HG02763 (cell line): Measurements from ENCODE around the gene ST3GAL3.

Source experiments
- ATAC-seq: cut with Tn5 transposase; IDR thresholded peaks from one replicate; pipeline ENCODE4 v1.9.1; 2021; ENCODE audit warnings: mild to moderate bottlenecking, moderate library complexity; ENCODE audit not compliant: unreplicated experiment

The ST3GAL3 gene

DNA sequence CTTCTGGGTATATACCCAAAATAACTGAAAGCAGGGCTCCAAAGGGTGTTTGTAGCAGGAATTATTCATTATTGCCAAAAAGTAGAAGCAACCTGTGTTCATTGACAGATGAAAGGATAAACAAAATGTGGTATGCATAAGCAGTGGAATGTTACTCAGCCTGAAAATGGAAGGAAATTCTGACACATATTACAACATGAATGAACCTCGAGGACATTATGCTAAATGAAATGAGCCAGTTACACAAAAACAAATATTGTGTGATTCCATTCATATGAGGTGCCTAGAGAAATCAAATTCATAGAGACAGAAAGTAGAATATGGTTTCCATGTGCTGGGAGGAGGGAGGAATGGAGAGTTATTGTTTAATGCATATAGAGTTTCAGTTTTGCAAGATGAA lies 140.0 kb downstream of the ST3GAL3 start:
- ATAC-seq = no peak

DNA sequence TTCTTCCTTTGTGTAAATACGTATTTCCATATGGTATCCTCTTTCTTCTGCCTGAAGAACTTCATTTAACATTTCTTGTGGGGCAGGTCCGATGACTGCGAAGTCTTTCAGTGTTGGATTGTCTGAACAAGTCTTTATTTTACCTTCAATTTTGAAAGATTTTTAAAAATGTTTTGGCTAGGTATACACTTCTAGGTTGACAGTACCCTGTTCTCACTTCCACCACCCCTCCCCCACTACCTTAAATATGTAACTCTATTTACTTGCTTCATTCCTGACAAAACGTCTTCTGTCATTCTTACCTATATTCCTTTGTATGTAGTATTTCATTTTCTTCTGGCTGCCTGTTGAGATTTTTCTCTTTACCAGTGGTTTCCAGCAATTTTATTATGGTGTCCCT lies 140.5 kb downstream of the ST3GAL3 start:
- no peak for ATAC-seq

DNA sequence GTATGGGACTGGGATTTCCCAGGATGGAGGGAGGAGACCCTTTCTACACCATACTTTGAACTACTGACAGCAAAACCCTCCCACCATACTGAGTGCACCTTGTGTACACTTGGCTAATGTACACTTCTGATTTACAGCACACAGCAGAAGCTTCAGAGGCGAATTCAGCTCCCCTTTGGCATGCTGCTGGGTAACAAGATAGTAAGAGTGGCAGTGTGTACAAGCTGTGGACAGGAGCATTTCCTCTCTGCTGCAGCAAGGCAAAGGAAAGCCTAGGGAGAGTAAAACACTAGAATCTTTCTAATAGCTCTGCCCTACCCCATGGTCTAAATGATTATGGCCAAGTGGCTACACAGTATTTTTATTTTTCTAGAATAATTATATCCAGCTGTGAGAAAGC lies 142.3 kb downstream of the ST3GAL3 start:
- no peak for ATAC-seq

DNA sequence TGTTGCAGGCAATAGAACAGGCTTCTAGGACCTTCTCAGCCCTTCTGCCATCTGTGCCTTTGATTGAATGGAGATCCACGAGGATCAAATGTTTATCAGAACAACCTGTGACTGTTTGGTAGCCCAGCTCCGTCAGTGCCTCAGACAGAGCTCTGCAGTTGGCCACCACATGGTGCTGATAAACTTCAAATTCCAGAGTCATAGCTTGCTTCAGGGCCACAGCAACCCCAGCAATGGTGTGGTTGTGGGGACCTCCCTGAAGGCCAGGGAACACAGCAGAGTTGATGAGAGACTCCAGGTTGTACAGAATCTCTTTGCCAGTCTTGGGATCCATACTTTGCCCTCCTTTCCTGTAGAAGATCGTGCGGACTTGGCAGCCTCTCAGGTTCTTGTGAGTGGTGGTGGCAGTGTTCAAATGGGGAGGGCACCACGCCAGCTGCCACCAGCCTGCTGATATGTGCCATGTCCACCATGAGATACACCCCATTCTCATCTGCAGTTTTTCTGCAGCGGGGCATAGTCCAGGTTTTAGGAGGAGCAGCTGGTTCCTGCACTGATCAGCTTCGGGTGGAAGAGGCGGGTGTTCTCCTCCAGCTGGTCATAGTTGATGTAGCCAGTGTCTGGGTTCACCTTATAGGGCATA lies 143.4 kb downstream of the ST3GAL3 start:
- no peak for ATAC-seq

DNA sequence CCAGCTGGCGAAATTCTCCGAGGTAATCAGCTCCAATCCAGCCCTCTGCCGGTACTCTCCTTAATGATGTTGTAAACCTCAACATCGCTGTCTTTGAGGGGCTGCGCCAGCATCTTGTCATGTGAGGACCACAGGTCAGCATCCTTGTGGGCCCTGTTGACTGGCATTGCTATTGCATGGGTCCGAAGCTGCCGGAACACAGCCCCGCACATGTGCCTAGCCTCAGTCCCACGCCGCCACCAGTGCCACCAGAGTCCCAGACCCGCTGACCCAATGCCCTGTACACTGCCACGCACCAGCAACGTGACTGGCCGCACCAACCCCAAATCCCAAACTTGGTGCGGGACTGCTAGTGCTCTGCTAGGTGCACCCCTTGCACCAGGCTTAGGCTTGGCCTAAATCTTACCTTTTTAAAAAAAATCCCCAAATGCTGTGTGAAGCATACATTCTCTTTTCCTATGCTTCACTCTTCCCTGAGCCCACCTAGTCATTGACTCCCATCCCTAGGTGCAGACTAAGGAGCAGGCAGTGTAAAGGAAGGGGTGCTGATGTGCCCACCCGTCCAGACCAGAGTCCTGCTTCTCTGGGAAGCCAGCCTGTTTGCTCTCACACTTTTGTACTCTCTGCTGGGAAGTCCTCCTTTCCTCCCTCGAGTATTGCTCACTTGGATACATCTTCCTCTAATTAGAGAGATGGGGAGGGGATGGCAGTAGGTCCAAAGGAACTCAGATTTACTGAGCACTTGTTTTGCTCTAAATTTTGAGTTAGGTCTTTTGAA lies 144.4 kb downstream of the ST3GAL3 start:
- no peak for ATAC-seq

DNA sequence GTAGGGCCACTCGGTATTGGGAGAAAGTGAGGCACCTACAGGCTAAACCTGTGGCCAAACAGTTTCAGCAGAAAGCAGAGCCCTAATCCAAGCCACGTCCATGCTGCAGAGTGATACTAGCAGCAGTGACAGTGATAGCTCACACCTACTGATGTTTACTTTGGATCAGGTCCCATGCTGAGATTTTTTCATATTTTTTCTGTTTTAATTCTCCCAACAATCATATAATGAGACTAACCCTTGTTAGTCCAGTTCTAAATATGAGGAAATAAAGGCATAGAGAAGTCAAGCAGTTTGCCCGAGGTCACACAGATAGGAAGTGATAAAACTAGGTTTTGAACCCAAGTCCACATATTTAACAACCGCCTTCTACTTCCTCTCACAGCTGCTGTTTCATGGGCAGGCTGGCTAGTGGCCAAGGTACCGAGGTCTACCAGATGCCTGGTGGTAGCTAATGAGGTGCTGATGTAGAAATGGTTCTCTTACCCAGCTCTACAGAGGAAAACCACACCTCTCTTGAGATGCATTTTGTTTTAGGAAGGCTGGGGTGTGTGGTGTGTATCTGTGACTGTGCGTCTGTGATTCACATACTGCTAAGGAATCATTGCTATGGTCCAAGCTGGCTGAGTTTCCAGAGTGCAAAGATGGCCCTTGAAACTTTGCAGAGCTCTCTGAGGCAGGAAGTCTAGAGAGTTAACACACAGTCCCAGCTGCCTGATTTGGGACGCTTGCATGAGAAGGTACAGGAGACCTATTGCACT lies 146.0 kb downstream of the ST3GAL3 start:
- ATAC-seq = no peak

DNA sequence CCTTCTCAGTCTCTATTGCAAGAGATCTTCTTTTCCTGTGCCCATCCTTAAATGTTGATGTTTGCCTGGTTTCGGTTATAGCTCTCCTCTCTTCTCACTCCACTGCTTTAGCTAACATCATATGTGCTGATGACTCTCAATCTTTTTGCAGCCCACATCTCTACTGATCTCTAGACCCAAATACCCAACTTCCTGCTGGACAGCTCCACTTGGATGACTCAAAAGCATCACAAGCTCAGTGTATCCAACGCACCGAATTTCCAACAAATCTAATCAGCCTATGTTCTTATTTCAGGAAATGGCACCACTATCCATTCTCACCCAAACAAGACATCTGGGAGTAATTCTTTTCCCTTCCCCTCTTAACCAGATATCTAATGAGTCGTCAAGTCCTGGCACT lies 147.1 kb downstream of the ST3GAL3 start:
- no peak for ATAC-seq

DNA sequence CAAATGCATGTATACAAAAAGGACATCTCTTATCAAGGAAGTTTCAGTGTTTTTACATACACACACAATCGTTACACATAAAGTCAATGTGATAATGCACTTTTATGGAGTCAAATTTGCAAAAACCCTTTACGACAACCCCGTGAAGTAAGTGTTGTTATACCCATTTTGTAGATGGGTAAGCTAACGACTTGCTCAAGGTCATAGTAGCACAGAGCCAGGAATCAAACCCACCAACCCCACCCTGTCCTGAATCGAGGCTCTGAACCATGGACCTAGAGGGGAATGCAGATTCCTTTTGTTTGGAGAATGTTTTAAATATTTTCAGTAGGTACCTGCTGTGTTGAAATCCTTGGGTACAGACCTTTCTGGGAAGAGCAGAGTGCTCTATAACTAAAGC lies 148.9 kb downstream of the ST3GAL3 start:
- ATAC-seq = no peak

DNA sequence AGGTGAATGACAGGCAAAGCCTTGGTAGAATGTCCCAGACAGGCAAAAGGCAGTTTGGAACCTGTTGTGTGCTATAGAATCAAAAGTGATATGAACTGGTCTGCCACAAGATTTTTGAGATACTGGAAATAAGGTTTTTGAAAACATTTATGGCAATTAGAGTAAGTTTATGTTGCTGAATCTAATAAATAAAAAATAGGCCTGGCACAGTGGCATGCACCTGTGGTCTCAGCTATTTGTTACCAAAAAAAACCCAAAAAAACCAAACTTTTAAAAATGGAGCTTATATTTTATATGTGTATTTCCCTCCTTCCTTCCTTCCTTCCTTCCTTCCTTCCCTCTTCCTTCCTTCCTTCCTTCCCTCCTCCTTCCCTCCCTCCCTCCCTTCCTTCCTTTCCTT lies 149.8 kb downstream of the ST3GAL3 start:
- ATAC-seq = no peak

DNA sequence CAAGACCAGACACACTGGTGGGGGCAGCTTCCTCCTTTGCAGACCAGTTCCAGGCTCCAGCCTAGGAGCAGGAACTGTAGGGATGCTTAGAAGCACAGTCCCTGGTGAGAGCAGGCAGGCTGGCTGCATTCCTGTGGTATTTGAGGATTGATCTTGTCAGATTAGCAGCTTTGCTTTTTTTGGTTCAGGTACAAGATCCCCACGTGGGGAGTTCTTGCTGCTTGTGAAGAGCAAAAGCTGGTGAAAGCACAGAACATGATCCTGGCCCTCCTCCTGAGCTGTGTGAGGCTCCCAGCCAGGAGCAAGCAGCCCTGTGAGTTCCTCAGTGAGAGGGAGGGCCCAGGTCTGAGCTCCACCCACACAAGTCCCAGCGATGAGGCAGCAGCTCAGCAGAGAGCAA lies 151.0 kb downstream of the ST3GAL3 start:
- ATAC-seq = no peak

DNA sequence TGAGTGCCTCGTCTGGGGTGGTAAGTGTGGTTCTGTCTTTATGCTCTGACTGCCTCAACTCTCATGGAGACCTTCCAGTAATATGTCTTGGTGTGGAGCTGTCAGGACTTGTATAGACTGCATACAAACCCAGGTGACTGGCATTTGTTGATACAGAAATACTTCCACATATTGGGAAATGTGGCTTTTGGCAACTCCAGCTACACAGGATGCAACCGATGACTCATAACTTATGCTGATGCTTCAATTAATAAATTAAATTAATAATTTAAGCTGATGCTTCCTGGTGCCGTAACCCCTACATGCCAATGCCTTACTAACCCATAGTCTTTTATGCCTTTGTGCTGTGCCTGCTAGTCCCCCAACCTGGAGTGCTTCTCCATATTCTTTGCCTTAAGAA lies 154.0 kb downstream of the ST3GAL3 start:
- no peak for ATAC-seq

DNA sequence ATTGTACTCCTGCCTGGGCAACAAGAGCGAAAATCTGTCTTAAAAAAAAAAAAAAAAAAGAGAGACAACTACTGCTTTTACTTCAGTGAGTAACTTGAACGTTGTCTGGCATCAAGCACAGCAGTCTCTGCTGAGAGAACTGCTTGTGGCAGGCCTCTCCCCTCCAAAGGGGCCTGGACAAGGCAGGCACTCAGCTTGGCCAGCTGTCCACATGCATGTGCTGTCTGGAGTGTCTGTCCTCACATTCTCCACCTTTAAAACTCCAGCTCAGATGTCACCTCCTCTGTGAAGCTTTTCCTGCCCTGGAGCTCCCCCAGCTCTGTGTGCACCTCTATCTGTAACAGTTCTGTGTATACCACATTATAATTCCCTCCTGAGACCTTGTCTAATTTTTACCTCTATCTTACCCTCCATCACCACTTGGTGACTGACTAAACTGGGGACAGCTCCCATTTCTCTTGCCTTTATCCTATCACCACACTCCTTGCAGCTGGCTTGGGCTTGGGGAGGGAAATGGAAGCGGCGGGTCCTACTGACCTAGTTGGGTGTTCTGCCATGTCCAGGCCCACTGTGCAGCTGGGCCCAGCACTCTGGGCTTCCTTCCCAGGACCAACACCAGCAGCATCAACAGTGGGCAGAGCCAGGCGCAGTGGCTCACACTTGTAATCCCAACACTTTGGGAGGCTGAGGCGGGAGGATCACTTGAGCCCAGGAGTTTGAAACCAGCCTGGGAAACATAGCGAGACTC lies 154.8 kb downstream of the ST3GAL3 start:
- no peak for ATAC-seq

DNA sequence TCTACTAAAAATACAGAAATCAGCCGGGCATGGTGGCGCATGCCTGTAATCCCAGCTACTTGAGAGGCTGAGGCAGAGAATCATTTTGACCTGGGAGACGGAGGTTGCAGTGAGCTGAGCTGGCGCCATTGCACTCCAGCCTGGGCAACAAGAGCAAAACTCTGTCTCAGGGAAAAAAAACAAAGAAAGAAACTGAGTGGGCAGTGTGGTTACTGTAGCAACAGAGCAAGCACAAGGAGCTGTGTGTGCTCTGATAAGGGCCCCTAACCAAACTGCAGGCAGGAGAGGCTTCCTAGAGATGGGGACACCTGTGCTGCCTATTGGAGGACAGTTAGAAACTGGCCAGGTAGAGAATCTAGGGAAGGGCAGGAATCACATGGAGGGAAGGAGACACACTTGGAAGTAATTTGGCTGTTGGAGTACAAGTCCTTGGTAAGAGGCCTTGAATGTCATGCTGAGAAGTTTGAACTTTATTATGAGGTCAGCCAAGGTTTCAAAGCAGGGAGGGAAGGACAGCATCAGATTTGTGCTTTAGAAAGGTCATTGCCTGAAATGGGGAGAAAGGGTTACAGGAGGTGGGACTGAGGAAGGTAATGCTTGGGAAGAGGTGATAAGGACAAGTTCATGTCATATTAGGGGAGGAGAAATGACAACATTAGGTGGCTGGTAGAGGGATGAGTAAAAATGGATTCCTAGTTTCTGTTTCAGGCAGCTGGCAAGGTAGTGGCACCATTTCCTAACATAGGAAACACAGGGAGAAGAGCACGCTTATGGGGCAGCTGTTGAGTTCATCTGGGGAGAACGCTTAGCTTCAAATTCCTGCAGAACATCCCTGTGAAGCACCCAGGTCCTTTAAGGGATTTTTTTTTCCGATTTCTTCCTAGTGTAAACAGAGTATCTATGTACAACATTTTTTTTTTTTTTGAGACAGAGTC lies 157.0 kb downstream of the ST3GAL3 start:
- ATAC-seq = no peak

DNA sequence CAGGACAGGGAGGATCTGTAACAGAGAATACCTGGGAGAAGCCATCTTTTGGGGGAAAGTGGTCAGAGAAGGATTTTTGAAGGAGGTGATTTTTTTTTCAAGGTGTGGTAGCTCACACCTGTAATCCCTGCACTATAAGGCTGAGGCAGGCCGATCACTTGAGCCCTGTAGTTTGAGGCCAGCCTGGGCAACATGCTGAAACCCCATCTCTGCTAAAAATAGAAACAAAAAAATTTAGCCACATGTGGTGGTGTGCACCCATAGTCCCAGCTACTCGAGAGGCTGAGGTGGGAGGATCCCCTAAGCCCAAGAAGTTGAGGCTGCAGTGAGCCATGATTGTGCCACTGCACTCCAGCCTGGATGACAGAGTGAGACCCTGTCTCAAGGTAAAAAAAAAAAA lies 158.9 kb downstream of the ST3GAL3 start:
- ATAC-seq = no peak

DNA sequence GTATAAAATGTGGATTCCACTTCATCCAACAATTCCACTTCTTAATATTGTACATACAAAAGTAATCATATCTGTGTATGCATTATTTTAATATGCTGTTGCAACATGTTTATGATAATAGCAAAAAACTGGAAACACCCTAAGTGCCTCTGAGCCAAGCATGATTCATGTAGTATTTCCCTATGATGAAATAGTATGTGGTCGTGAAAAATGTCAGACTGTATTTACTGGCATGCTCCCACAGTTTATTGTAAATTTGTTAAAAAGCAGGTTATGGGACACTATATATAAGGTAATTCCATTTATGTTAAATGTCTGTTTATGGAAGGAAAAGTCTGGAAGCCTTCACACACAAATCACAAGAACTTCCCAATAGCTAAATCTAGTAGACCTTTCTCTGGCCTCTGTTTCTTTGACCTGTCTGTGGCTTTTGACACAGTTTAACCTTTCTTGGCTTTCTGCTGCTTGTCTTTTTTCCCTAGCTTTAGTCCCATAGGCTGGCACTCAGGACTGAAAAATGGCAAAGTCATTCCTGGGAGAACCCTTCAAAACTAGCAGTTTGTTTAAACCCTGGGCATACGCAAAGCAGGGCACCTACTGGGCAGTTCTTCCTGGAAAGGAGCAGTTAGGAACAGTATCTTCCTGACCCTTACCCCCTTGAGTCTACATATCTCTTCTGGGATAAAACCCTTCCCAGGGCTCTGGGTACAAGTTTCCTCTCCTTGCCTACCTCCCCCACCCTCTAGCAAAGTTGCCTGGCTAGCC lies 160.8 kb downstream of the ST3GAL3 start:
- ATAC-seq = no peak

DNA sequence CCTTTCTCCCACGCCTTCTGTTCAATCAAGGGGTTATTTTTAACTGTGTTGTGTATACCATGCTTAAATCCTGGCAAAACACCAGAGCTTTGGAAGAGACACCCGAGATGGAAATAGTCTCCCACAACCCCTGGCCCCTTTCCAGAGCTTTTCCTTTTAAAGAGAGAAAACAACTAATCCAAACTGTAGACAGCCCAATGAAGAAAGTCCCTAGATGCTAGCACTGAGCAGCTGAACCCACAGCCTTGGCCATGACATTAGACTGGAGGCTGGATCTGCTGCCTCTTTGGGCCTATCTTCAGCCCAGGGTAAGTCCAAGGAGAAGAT lies 161.4 kb downstream of the ST3GAL3 start:
- no peak for ATAC-seq

DNA sequence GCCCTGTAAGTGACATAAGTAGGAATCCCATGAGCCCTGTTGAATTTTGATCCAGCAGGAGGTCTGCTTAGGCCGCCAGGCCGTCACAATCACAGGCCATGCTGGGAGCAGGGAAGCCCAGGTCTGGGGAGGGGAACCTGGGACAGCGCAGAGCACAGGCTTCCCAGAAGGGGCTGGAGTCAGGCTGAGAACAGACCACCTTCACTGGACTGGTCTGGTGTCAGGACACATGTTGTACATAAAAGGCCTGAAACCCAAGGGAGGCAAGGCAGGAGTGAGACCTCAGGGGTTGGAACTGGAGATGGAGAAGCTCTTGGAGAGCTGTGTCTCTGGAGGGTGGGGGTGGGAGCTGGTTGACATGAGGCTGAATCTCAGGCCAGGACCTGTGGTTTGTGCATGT lies 163.0 kb downstream of the ST3GAL3 start:
- no peak for ATAC-seq

DNA sequence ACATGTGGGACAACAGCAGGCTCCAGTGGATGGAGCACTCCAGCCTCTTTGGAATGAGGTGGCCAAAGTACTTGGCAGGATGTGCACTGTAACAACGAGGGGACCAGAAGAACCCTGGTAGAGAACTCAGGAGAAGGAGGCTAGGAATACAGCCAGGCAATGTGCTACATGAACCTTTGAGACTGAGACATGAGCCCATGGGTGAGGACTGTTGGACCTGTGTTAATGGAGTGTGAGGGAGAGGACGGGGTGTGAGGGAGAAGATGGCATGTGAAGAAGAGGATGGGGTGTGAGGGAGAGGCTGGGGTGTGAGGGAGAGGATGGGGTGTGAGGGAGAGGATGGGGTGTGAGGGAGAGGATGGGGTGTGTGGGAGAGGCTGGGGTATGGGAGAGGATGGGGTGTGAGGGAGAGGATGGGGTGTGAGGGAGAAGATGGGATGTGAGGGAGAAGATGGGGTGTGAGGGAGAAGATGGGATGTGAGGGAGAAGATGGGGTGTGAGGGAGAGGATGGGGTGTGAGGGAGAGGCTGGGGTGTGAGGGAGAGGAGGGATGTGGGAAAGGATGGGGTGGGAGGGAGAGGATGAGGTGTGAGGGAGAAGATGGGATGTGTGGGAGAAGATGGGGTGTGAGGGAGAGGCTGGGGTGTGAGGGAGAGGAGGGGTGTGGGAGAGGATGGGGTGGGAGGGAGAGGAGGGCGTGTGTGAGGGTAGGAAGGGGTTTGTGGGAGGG lies 164.0 kb downstream of the ST3GAL3 start:
- ATAC-seq = no peak

DNA sequence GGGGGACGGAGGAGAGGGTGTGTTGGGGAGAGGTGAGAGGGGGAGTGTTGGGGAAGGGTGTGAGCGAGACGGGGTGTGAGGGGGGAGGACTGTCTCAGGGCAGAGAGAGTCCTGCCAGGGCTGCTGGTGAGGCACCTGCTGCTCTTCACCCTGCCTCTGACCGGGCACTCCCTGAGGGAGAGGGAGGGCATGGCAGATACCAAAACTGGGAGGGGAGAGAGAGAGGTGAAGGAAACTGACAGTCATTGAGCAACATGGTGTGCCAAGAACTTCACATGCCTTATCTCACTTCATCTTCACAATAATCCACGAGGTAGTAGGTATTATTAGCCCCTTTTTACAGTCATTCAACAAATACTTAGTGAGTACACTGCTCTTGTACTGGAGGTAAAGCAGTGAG lies 164.9 kb downstream of the ST3GAL3 start:
- no peak for ATAC-seq
